ENCODE data around the gene NTSR1. TPM values are rescaled to one million over a fixed set of nuclear protein-coding genes. Genes with fewer than 3 reads are reported as not detected.
A peak's percentile ranks its signal among the peaks of the same experiment; 100 is the strongest.

NTSR1 gene
- total and polyA plus RNA-seq, 2 of the 13 experiments (the other 11 are each of a cell fraction or from before 2014, with no cell fraction given), result 0.09 to 0.12 TPM

GRCh38 chr20:62796699-62797491, 88.3 kb downstream of the NTSR1 start (continued):
- TF ChIP-seq, protein P1, sequence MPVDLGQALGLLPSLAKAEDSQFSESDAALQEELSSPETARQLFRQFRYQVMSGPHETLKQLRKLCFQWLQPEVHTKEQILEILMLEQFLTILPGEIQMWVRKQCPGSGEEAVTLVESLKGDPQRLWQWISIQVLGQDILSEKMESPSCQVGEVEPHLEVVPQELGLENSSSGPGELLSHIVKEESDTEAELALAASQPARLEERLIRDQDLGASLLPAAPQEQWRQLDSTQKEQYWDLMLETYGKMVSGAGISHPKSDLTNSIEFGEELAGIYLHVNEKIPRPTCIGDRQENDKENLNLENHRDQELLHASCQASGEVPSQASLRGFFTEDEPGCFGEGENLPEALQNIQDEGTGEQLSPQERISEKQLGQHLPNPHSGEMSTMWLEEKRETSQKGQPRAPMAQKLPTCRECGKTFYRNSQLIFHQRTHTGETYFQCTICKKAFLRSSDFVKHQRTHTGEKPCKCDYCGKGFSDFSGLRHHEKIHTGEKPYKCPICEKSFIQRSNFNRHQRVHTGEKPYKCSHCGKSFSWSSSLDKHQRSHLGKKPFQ (CRISPR knock-in tag; IDR thresholded peaks at IDR 0.05; ENCODE audit: insufficient replicate concordance), result no peak
- TF ChIP-seq ZNF225 (CRISPR knock-in tag; IDR thresholded peaks at IDR 0.05) (peak; percentile 48; the same call in 1 of the 2 replicates), POGZ (CRISPR knock-in tag; IDR thresholded peaks at IDR 0.05) (no peak), REXO4 (CRISPR knock-in tag; IDR thresholded peaks at IDR 0.05; ENCODE audit: borderline replicate concordance) (no peak), SMYD3 (CRISPR knock-in tag; IDR thresholded peaks at IDR 0.05) (no peak), TAF15 (IDR thresholded peaks at IDR 0.05; ENCODE audit: low read depth, low read length, poor library complexity, severe bottlenecking) (peak; percentile 78), TRIM24 (CRISPR knock-in tag; IDR thresholded peaks at IDR 0.05) (no peak), IKZF5 (CRISPR knock-in tag; IDR thresholded peaks at IDR 0.05) (no peak), SIN3B (IDR thresholded peaks at IDR 0.05; ENCODE audit: low read length) (no peak), KDM1A (CRISPR knock-in tag; IDR thresholded peaks at IDR 0.05) (no peak), HNRNPLL (IDR thresholded peaks at IDR 0.05; ENCODE audit: low read depth, low read length, poor library complexity, severe bottlenecking) (no peak), SNRNP70 (IDR thresholded peaks at IDR 0.05; ENCODE audit: low read depth, low read length) (no peak), PITX1 (CRISPR knock-in tag; IDR thresholded peaks at IDR 0.05) (peak; percentile 15; the same call in 1 of the 2 replicates), KDM2A (CRISPR knock-in tag; IDR thresholded peaks at IDR 0.05; ENCODE audit: borderline replicate concordance, low read depth) (0 out of 2 replicates have a peak, but pooled peaks have one; percentile 4), ZNF510 (CRISPR knock-in tag; IDR thresholded peaks at IDR 0.05; ENCODE audit: low read depth) (no peak), ZNF776 (CRISPR knock-in tag; IDR thresholded peaks at IDR 0.05) (no peak), ZNF788 (CRISPR knock-in tag; IDR thresholded peaks at IDR 0.05; ENCODE audit: borderline replicate concordance) (no peak), KLF9 (CRISPR knock-in tag; IDR thresholded peaks at IDR 0.05; ENCODE audit: low read depth) (no peak), HDAC2 (CRISPR knock-in tag; IDR thresholded peaks at IDR 0.05) (0 out of 2 replicates have a peak, but pooled peaks have one; percentile 12)
- TF ChIP-seq, protein P2, sequence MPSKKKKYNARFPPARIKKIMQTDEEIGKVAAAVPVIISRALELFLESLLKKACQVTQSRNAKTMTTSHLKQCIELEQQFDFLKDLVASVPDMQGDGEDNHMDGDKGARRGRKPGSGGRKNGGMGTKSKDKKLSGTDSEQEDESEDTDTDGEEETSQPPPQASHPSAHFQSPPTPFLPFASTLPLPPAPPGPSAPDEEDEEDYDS (CRISPR knock-in tag; IDR thresholded peaks at IDR 0.05), result no peak
- TF ChIP-seq, protein P3, sequence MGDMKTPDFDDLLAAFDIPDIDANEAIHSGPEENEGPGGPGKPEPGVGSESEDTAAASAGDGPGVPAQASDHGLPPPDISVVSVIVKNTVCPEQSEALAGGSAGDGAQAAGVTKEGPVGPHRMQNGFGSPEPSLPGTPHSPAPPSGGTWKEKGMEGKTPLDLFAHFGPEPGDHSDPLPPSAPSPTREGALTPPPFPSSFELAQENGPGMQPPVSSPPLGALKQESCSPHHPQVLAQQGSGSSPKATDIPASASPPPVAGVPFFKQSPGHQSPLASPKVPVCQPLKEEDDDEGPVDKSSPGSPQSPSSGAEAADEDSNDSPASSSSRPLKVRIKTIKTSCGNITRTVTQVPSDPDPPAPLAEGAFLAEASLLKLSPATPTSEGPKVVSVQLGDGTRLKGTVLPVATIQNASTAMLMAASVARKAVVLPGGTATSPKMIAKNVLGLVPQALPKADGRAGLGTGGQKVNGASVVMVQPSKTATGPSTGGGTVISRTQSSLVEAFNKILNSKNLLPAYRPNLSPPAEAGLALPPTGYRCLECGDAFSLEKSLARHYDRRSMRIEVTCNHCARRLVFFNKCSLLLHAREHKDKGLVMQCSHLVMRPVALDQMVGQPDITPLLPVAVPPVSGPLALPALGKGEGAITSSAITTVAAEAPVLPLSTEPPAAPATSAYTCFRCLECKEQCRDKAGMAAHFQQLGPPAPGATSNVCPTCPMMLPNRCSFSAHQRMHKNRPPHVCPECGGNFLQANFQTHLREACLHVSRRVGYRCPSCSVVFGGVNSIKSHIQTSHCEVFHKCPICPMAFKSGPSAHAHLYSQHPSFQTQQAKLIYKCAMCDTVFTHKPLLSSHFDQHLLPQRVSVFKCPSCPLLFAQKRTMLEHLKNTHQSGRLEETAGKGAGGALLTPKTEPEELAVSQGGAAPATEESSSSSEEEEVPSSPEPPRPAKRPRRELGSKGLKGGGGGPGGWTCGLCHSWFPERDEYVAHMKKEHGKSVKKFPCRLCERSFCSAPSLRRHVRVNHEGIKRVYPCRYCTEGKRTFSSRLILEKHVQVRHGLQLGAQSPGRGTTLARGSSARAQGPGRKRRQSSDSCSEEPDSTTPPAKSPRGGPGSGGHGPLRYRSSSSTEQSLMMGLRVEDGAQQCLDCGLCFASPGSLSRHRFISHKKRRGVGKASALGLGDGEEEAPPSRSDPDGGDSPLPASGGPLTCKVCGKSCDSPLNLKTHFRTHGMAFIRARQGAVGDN (CRISPR knock-in tag; IDR thresholded peaks at IDR 0.05), result peak; percentile 49
- TF ChIP-seq, protein P4, sequence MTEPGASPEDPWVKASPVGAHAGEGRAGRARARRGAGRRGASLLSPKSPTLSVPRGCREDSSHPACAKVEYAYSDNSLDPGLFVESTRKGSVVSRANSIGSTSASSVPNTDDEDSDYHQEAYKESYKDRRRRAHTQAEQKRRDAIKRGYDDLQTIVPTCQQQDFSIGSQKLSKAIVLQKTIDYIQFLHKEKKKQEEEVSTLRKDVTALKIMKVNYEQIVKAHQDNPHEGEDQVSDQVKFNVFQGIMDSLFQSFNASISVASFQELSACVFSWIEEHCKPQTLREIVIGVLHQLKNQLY (CRISPR knock-in tag; IDR thresholded peaks at IDR 0.05), result no peak
